SKM-1 treated with dmso at 0.1 percent for 144 hours (cell line): ENCODE measurements around the gene TRIM37.
"Not testable (repeated sequence)": the region's sequence is repeated elsewhere in the genome, so short reads cannot be mapped to it uniquely, and the experiment has no call there.

ENCODE experiments used
- DNase-seq: peaks from one replicate; lab custom pipeline; 2025; ENCODE audit not compliant: unreplicated experiment; lab: John Stamatoyannopoulos, UW

TRIM37 gene

GRCh38 chr17:59106463-59107305 lies at the start of gene TRIM37:
TSS of gene TRIM37 (minus strand) at chr17:59106880. CDS start at chr17:59106461, 419 bp downstream.
- DNase-seq = peak; percentile 96

- peak; percentile 100 for DNase-seq
These were observed 48.9 kb upstream of the TRIM37 start, which contains the start of gene PRR11 for GRCh38 chr17:59155439-59156177. TSS of gene PRR11 (plus strand) at chr17:59155746. CDS start at chr17:59169753, 14,007 bp downstream.

- peak; percentile 83 for DNase-seq
These were observed 48.2 kb upstream of the TRIM37 start, which contains the start of gene SKA2 for GRCh38 chr17:59154721-59155438. TSS of gene SKA2 (minus strand) at chr17:59155186. CDS start at chr17:59155163, 23 bp downstream.

GRCh38 chr17:59154292-59154720 lies 47.6 kb upstream of the TRIM37 start:
- peak; percentile 39 for DNase-seq

- DNase-seq = no peak
These were observed 46.2 kb upstream of the TRIM37 start for GRCh38 chr17:59152925-59153324.

GRCh38 chr17:59151591-59151990 lies 44.9 kb upstream of the TRIM37 start:
- DNase-seq = no peak

GRCh38 chr17:59151006-59151405 lies 44.3 kb upstream of the TRIM37 start:
- no peak for DNase-seq

GRCh38 chr17:59149841-59150511 lies 43.3 kb upstream of the TRIM37 start:
- no peak for DNase-seq

GRCh38 chr17:59149051-59149450 lies 42.4 kb upstream of the TRIM37 start:
- DNase-seq = no peak

- no peak for DNase-seq
These were observed 39.0 kb upstream of the TRIM37 start for GRCh38 chr17:59145571-59146096.

GRCh38 chr17:59141860-59142259 lies 35.2 kb upstream of the TRIM37 start:
- DNase-seq = no peak

GRCh38 chr17:59139939-59140338 lies 33.3 kb upstream of the TRIM37 start:
- no peak for DNase-seq

- DNase-seq = not testable (repeated sequence)
These were observed 31.7 kb upstream of the TRIM37 start for GRCh38 chr17:59138339-59138738.

- no peak for DNase-seq
These were observed 24.5 kb upstream of the TRIM37 start for GRCh38 chr17:59131131-59131530.

GRCh38 chr17:59129814-59130213 lies 23.1 kb upstream of the TRIM37 start:
- no peak for DNase-seq

- no peak for DNase-seq
These were observed 20.2 kb upstream of the TRIM37 start for GRCh38 chr17:59126809-59127417.

- no peak for DNase-seq
These were observed 18.0 kb upstream of the TRIM37 start for GRCh38 chr17:59124665-59125064.

GRCh38 chr17:59121901-59122480 lies 15.3 kb upstream of the TRIM37 start:
- no peak for DNase-seq

- no peak for DNase-seq
These were observed 8.8 kb upstream of the TRIM37 start for GRCh38 chr17:59115474-59115873.

GRCh38 chr17:59111539-59111938 lies 4.9 kb upstream of the TRIM37 start:
- no peak for DNase-seq
